Adrenal gland (tissue), 5 donors: ENCODE data around the gene UBAC2.

Experiments
- POLR2A ChIP-seq, 2 donors: fragments of 450-650 bp; IDR thresholded peaks; one replicate each; pipeline ENCODE4 v1.6.1; 2017; ENCODE audit warnings: antibody characterized with exemption in 2 of 2, mild to moderate bottlenecking in 2 of 2, moderate library complexity in 1 of 2
- TF ChIP-seq, protein P1 (sequence below), 6 experiments: fragments of 450-650 bp in 4 of 6; fragments of 200-600 bp in 2 of 6; sonication (generic) in 1 of 6; IDR thresholded peaks; 1 replicate in 5 of 6; 2 replicates in 1 of 6; pipeline versions ENCODE4 v1.5.1 to v1.8.0; 2016 to 2021; ENCODE audit warnings: antibody characterized with exemption in 6 of 6, mild to moderate bottlenecking in 2 of 6, moderate library complexity in 1 of 6
- donor health status: DM: no; HTN: no; CAD: no.

DNA sequence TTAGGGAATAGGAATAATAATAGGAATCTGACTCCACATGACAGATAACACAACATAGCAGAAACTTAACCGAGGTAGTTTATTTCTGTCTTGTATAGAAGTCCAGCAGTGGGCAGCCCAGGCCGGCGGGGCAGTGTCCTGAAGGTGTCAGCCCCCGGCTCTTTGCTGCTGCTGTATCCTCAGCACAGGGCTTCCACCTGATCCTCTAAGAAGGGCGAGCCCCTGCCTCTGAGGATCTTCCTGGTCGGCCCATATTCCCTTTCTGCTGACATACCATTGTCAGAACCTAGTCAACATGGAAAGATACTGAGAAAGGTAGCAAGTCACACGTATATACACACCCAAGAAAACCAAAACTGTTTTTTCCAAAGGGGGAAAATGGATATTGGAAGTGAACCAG, 162.7 kb downstream of the UBAC2 start:
- TF ChIP-seq, protein P1, sequence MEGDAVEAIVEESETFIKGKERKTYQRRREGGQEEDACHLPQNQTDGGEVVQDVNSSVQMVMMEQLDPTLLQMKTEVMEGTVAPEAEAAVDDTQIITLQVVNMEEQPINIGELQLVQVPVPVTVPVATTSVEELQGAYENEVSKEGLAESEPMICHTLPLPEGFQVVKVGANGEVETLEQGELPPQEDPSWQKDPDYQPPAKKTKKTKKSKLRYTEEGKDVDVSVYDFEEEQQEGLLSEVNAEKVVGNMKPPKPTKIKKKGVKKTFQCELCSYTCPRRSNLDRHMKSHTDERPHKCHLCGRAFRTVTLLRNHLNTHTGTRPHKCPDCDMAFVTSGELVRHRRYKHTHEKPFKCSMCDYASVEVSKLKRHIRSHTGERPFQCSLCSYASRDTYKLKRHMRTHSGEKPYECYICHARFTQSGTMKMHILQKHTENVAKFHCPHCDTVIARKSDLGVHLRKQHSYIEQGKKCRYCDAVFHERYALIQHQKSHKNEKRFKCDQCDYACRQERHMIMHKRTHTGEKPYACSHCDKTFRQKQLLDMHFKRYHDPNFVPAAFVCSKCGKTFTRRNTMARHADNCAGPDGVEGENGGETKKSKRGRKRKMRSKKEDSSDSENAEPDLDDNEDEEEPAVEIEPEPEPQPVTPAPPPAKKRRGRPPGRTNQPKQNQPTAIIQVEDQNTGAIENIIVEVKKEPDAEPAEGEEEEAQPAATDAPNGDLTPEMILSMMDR (IDR thresholded peaks at IDR 0.05): no peak
- no peak for TF ChIP-seq POLR2A (IDR thresholded peaks at IDR 0.05)
